MM.1S (cell line): ENCODE data around the gene PRG2.

Source experiments
- DNase-seq: peaks from one replicate; pipeline ENCODE4 v3.0.0-alpha.2; 2015
- H2AFZ ChIP-seq: fragments of 300-600 bp; sonication (generic); 2 replicates; pipeline ENCODE4 v1.6.0; 2016; ENCODE audit warnings: antibody characterized with exemption, low read length
- H3F3A ChIP-seq: fragments of 300-600 bp; sonication (generic); 2 replicates; pipeline ENCODE4 v1.6.1; 2016; ENCODE audit warnings: mild to moderate bottlenecking, antibody characterized with exemption, low read length, moderate library complexity, mixed read lengths; ENCODE audit not compliant: insufficient read depth
- H3K27ac ChIP-seq: fragments of 300-600 bp; sonication (generic); 2 replicates; pipeline ENCODE4 v1.5.1; 2016; ENCODE audit warnings: mild to moderate bottlenecking, low read length
- H3K27me3 ChIP-seq: fragments of 300-600 bp; sonication (generic); replicated peaks from 2 replicates; pipeline ENCODE4 v1.6.0; 2016; ENCODE audit warnings: low read length; ENCODE audit not compliant: insufficient read depth
- H3K36me3 ChIP-seq: fragments of 300-600 bp; sonication (generic); replicated peaks from 2 replicates; pipeline ENCODE4 v1.6.1; 2016; ENCODE audit warnings: mild to moderate bottlenecking, low read length, mixed read lengths; ENCODE audit not compliant: insufficient read depth
- H3K4me1 ChIP-seq: fragments of 300-600 bp; sonication (generic); 2 replicates; pipeline ENCODE4 v1.6.1; 2016; ENCODE audit warnings: low read length, mixed read lengths
- H3K4me2 ChIP-seq: fragments of 300-600 bp; sonication (generic); 2 replicates; pipeline ENCODE4 v1.6.0; 2016; ENCODE audit warnings: low read depth, low read length
- H3K4me3 ChIP-seq: fragments of 300-600 bp; sonication (generic); 2 replicates; pipeline ENCODE4 v1.5.1; 2016; ENCODE audit warnings: low read length, mixed read lengths
- H3K79me2 ChIP-seq: fragments of 300-600 bp; sonication (generic); 2 replicates; pipeline ENCODE4 v1.6.1; 2016; ENCODE audit warnings: mixed run types, low read length, mixed read lengths
- H3K9ac ChIP-seq: fragments of 300-600 bp; sonication (generic); 2 replicates; pipeline ENCODE4 v1.6.1; 2016; ENCODE audit warnings: low read length, mixed read lengths
- H3K9me2 ChIP-seq: fragments of 300-600 bp; sonication (generic); replicated peaks from 2 replicates; pipeline ENCODE4 v1.6.1; 2016; ENCODE audit warnings: mild to moderate bottlenecking, low read length, mixed read lengths; ENCODE audit not compliant: insufficient read depth
- H3K9me3 ChIP-seq: fragments of 300-600 bp; sonication (generic); replicated peaks from 2 replicates; pipeline ENCODE4 v1.6.1; 2016; ENCODE audit warnings: mild to moderate bottlenecking, low read length, mixed read lengths; ENCODE audit not compliant: insufficient read depth
- H4K20me1 ChIP-seq: fragments of 300-600 bp; sonication (generic); 2 replicates; pipeline ENCODE4 v1.6.1; 2016; ENCODE audit warnings: mild to moderate bottlenecking, low read length, moderate library complexity, mixed read lengths; ENCODE audit not compliant: insufficient read depth
- CTCF ChIP-seq: fragments of 300-600 bp; sonication (generic); IDR thresholded peaks from 2 replicates; pipeline ENCODE4 v1.5.1; 2016; ENCODE audit warnings: antibody characterized with exemption, low read length, mixed read lengths
- EZH2 ChIP-seq: fragments of 300-600 bp; sonication (generic); optimal IDR thresholded peaks from 2 replicates; pipeline ENCODE3; 2017; ENCODE audit warnings: low read depth, mild to moderate bottlenecking, antibody characterized with exemption, low read length, mixed read lengths
- EZH2phosphoT487 ChIP-seq: fragments of 300-600 bp; sonication (generic); IDR thresholded peaks from 2 replicates; pipeline ENCODE4 v1.6.1; 2018; ENCODE audit warnings: antibody characterized with exemption, low read length

The PRG2 gene

GRCh38 chr11:57434640-57435546 is 44.4 kb upstream of the PRG2 start:
- DNase-seq, result no peak
- no peak overlapping the region for H3K4me3 ChIP-seq
- H3F3A ChIP-seq, result no peaks in the 10 kb centered on the region
- H3K4me1 ChIP-seq, result no peaks in the 10 kb centered on the region
- no peaks in the 10 kb centered on the region for H3K9me3 ChIP-seq
- no peak overlapping the region for H3K27ac ChIP-seq
- H3K27me3 ChIP-seq, result no peaks in the 10 kb centered on the region
- no peaks in the 10 kb centered on the region for H3K9me2 ChIP-seq
- no peak for TF ChIP-seq EZH2
- no peak for TF ChIP-seq CTCF
- TF ChIP-seq EZH2phosphoT487, result no peak
- no peak overlapping the region for H3K4me2 ChIP-seq
- H3K79me2 ChIP-seq, result no peaks in the 10 kb centered on the region
- H3K9ac ChIP-seq, result no peak overlapping the region
- no peaks in the 10 kb centered on the region for H4K20me1 ChIP-seq
- no peak overlapping the region for H2AFZ ChIP-seq
- no peaks in the 10 kb centered on the region for H3K36me3 ChIP-seq

- H4K20me1 ChIP-seq, result no peaks in the 10 kb centered on the region
- no peaks in the 10 kb centered on the region for H3K36me3 ChIP-seq
- DNase-seq, result no peak
- no peak for TF ChIP-seq EZH2phosphoT487
- no peak for TF ChIP-seq CTCF
- TF ChIP-seq EZH2, result no peak
- H3K4me3 ChIP-seq, result no peak overlapping the region
- H3K27ac ChIP-seq, result no peak overlapping the region
- H3K79me2 ChIP-seq, result no peaks in the 10 kb centered on the region
- H3K27me3 ChIP-seq, result no peaks in the 10 kb centered on the region
- no peaks in the 10 kb centered on the region for H3F3A ChIP-seq
- no peaks in the 10 kb centered on the region for H3K9me2 ChIP-seq
- no peaks in the 10 kb centered on the region for H3K4me1 ChIP-seq
- no peaks in the 10 kb centered on the region for H3K9me3 ChIP-seq
- no peak overlapping the region for H3K9ac ChIP-seq
- no peak overlapping the region for H3K4me2 ChIP-seq
- no peak overlapping the region for H2AFZ ChIP-seq
These were observed 42.3 kb upstream of the PRG2 start for GRCh38 chr11:57432714-57433163.

GRCh38 chr11:57432149-57432561 is 41.7 kb upstream of the PRG2 start:
- DNase-seq, result no peak
- Histone ChIP-seq H3K79me2 (no peaks in the 10 kb centered on the region), H3K27me3 (no peaks in the 10 kb centered on the region), H3K9ac (no peak overlapping the region), H3K4me3 (no peak overlapping the region), H3K9me3 (no peaks in the 10 kb centered on the region), H3K27ac (no peak overlapping the region), H3K36me3 (no peaks in the 10 kb centered on the region), H3K4me1 (no peaks in the 10 kb centered on the region), H3F3A (no peaks in the 10 kb centered on the region), H2AFZ (no peak overlapping the region), H4K20me1 (no peaks in the 10 kb centered on the region), H3K4me2 (no peak overlapping the region), H3K9me2 (no peaks in the 10 kb centered on the region)
- TF ChIP-seq CTCF (no peak), EZH2 (no peak), EZH2phosphoT487 (no peak)
